Esophagus squamous epithelium (tissue), 4 donors: Measurements from ENCODE around the gene CDH13.

Experiments
- POLR2A ChIP-seq, 4 donors: fragments of 450-650 bp; IDR thresholded peaks; one replicate each; pipeline ENCODE4 v1.6.1; 2017; ENCODE audit warnings: antibody characterized with exemption in 4 of 4, mild to moderate bottlenecking in 4 of 4, moderate library complexity in 3 of 4
- TF ChIP-seq, protein P1 (sequence below), 6 experiments: fragments of 450-650 bp in 4 of 6; fragments of 200-600 bp in 2 of 6; sonication (generic) in 2 of 6; IDR thresholded peaks; one replicate each; pipeline ENCODE4 v1.5.1; 2016 to 2019; ENCODE audit warnings: antibody characterized with exemption in 6 of 6, mild to moderate bottlenecking in 4 of 6, moderate library complexity in 4 of 6

DNA sequence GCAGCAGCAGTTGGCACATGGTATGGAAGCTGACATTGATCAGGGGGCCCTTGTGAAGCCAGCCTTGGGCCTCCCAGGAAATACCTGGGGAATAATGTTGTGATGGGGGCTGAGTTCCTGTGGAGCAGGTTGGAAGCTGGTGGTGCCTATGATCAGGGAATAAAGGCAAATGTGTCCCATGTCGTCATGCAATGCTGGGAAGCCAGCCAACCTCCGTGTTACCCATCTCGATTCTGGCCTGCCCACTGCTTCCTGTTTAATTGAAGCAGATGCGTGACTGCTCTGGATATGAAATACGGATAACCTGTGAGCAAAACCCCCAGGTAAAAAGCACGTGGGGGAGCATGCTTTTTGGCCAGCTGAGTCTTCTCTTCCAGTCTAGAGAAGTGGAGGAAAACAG, 600.6 kb downstream of the CDH13 start:
- TF ChIP-seq POLR2A (IDR thresholded peaks at IDR 0.05) = no peak
- TF ChIP-seq, protein P1, sequence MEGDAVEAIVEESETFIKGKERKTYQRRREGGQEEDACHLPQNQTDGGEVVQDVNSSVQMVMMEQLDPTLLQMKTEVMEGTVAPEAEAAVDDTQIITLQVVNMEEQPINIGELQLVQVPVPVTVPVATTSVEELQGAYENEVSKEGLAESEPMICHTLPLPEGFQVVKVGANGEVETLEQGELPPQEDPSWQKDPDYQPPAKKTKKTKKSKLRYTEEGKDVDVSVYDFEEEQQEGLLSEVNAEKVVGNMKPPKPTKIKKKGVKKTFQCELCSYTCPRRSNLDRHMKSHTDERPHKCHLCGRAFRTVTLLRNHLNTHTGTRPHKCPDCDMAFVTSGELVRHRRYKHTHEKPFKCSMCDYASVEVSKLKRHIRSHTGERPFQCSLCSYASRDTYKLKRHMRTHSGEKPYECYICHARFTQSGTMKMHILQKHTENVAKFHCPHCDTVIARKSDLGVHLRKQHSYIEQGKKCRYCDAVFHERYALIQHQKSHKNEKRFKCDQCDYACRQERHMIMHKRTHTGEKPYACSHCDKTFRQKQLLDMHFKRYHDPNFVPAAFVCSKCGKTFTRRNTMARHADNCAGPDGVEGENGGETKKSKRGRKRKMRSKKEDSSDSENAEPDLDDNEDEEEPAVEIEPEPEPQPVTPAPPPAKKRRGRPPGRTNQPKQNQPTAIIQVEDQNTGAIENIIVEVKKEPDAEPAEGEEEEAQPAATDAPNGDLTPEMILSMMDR (IDR thresholded peaks at IDR 0.05) = no peak
